A549 (cell line): ENCODE results near the gene ST6GAL1.

ENCODE experiments used
- CHD4 ChIP-seq: fragments of 200-600 bp; sonication (generic); IDR thresholded peaks from 2 replicates; pipeline ENCODE4 v1.6.1; 2016; ENCODE audit warnings: antibody characterized with exemption, mild to moderate bottlenecking, borderline replicate concordance
- CTCF ChIP-seq: fragments of >200 bp; sonication (Bioruptor Twin); formaldehyde crosslinking; IDR thresholded peaks from 3 replicates; pipeline ENCODE4 v1.5.1; 2016
- GATA3 ChIP-seq: IDR thresholded peaks from 2 replicates; pipeline ENCODE4 v1.6.1; 2012; ENCODE audit warnings: borderline replicate concordance
- MYC ChIP-seq: IDR thresholded peaks from 2 replicates; pipeline ENCODE4 v1.6.1; 2012; ENCODE audit warnings: mild to moderate bottlenecking, inconsistent platforms, low read length, improper control_type of control experiment, borderline replicate concordance
- NFE2L2 ChIP-seq: fragments of 150-350 bp; conservative IDR thresholded peaks from 2 replicates; pipeline ENCODE4 v1.6.1; 2014; ENCODE audit warnings: low read length
- POLR2A ChIP-seq: IDR thresholded peaks from 2 replicates; pipeline ENCODE4 v1.6.1; 2012; ENCODE audit warnings: mild to moderate bottlenecking, low read length
- RAD21 ChIP-seq, 2 experiments: fragments of >200 bp in 1 of 2; sonication (Bioruptor Twin) in 1 of 2; formaldehyde crosslinking in 1 of 2; IDR thresholded peaks in 1 of 2; conservative IDR thresholded peaks in 1 of 2; 2 replicates in 1 of 2; 3 replicates in 1 of 2; pipeline ENCODE4 v1.6.1; 2012 to 2018; ENCODE audit warnings: inconsistent platforms in 1 of 2
- SMC3 ChIP-seq: fragments of >200 bp; sonication (Bioruptor Twin); formaldehyde crosslinking; IDR thresholded peaks from 3 replicates; pipeline ENCODE4 v1.6.1; 2018; ENCODE audit warnings: inconsistent platforms
- TP53 ChIP-seq: fragments of 250-450 bp; sonication (Bioruptor Pico); IDR thresholded peaks from 2 replicates; pipeline ENCODE4 v1.5.0; 2021; ENCODE audit warnings: mild to moderate bottlenecking, moderate library complexity
- USF2 ChIP-seq: fragments of 450-650 bp; IDR thresholded peaks from 2 replicates; pipeline ENCODE4 v1.6.1; 2014; ENCODE audit warnings: antibody characterized with exemption

- no peak for TF ChIP-seq SMC3
- no peak for TF ChIP-seq RAD21 (conservative IDR thresholded peaks at IDR 0.05 in 1 of 2, IDR thresholded peaks at IDR 0.05 in 1 of 2)
- TF ChIP-seq USF2: no peak
- TF ChIP-seq CTCF: no peak
- no peak for TF ChIP-seq POLR2A
- no peak for TF ChIP-seq CHD4
- no peak for TF ChIP-seq GATA3
- TF ChIP-seq NFE2L2: no peak
- no peak for TF ChIP-seq MYC
- no peak for TF ChIP-seq TP53 (CRISPR knock-in tag)
Observed at GRCh38 chr3:186997473-186997939, 67.2 kb downstream of the ST6GAL1 start.
